Dendritic cell treated with granulocyte-macrophage colony-stimulating factor and Interleukin-4, amounts not matched to agents 40 ng/mL and 50 ng/mL, for 4 days (primary cell): ENCODE results near the gene PIF1.
A peak's percentile ranks its signal among the peaks of the same experiment; 100 is the strongest.

ENCODE experiments used
- H3K27ac Mint-ChIP-seq: one replicate; pipeline ENCODE4 v1.8.0; 2022; ENCODE audit warnings: mild to moderate bottlenecking, mixed read lengths
- H3K27me3 Mint-ChIP-seq: one replicate; pipeline ENCODE4 v1.8.0; 2022; ENCODE audit warnings: mild to moderate bottlenecking, mixed read lengths
- H3K36me3 Mint-ChIP-seq: one replicate; pipeline ENCODE4 v1.8.0; 2022; ENCODE audit warnings: low read depth, mixed read lengths
- H3K4me1 Mint-ChIP-seq: one replicate; pipeline ENCODE4 v1.8.0; 2022; ENCODE audit warnings: low read depth, mixed read lengths
- H3K4me3 Mint-ChIP-seq: one replicate; pipeline ENCODE4 v1.8.0; 2022; ENCODE audit warnings: mild to moderate bottlenecking, moderate library complexity, mixed read lengths
- H3K9me3 Mint-ChIP-seq: one replicate; pipeline ENCODE4 v1.8.0; 2022; ENCODE audit warnings: mixed read lengths
- intact Hi-C: fragments of 100-400 bp; cut with micrococcal nuclease; formaldehyde crosslinking; loops from one replicate; pipeline ENCODE4 v1.15.0; 2022

The PIF1 gene

DNA sequence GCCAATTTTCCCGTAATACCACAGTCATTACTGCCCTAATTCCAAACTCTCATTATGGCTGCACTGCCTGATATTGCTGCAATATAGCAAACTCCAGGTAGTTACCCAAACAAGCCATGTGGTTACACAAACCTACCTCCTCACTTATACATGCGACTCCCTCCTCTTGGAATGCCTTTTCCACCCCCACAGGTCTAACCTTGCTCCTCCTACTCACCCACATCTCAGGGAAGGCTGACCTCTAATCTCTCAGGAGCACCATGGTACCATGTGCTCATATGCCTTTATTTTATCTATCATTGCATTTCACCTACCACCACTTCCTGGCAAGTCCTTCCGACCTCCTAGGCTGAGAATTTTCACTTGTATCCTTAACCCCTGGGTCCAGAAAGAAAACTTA lies 53.0 kb downstream of the PIF1 start:
- Mint-ChIP-seq H3K4me1 (no peaks in the 10 kb centered on the region), H3K9me3 (no peaks in the 10 kb centered on the region), H3K4me3 (no peak overlapping the region), H3K27ac (no peak overlapping the region), H3K27me3 (peaks cover 60% of the 10 kb centered on the region), H3K36me3 (no peaks in the 10 kb centered on the region)
- intact Hi-C loops, result no loop called here

DNA sequence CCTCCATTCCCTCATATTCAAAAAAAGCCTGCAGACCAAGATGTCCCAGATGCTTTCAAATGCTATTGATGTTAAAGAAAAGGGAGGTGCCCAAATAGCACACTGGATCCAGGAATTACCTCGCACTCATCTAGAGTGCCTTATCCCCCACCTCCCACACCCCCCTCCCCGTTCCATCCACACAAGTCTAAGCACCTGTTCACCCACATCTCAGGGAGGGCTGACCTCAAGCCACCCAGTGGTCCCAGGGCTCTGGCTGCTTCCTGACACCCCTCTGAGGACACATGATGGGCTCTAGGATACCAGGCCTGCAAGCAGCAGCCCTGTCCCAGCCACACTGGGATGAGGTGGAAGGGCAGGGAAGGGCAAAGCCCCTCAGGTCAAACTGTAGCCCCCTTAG lies 54.8 kb downstream of the PIF1 start:
- intact Hi-C loops, result no loop called here
- no peaks in the 10 kb centered on the region for H3K9me3 Mint-ChIP-seq
- no peak overlapping the region for H3K27ac Mint-ChIP-seq
- H3K36me3 Mint-ChIP-seq, result no peaks in the 10 kb centered on the region
- H3K4me3 Mint-ChIP-seq, result no peak overlapping the region
- peaks cover 43% of the 10 kb centered on the region for H3K27me3 Mint-ChIP-seq
- H3K4me1 Mint-ChIP-seq, result no peaks in the 10 kb centered on the region

DNA sequence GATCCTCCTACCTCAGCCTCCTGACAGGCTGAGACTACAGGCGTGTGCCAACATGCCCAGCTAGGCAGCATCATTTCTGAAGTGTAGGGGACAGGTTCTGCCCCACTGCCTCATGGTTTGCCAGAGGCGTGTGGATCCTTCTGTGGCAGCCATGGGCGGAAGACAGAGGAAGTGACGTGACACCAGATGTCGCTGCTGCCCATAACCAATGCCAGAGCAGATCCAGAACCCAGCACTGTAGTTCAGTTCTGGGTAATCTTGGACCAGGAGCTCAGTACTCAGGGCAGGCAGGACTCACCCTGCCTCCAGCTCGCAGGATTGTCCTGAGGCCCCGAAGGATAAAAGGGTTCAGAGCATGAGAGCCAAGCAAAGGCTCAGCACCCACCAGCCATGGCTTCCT lies 58.2 kb downstream of the PIF1 start:
- no peaks in the 10 kb centered on the region for H3K36me3 Mint-ChIP-seq
- H3K9me3 Mint-ChIP-seq, result no peaks in the 10 kb centered on the region
- intact Hi-C loops, result no loop called here
- H3K4me3 Mint-ChIP-seq, result no peak overlapping the region
- H3K27ac Mint-ChIP-seq, result peak overlapping the region; percentile 30
- peaks cover 16% of the 10 kb centered on the region for H3K27me3 Mint-ChIP-seq
- no peaks in the 10 kb centered on the region for H3K4me1 Mint-ChIP-seq

DNA sequence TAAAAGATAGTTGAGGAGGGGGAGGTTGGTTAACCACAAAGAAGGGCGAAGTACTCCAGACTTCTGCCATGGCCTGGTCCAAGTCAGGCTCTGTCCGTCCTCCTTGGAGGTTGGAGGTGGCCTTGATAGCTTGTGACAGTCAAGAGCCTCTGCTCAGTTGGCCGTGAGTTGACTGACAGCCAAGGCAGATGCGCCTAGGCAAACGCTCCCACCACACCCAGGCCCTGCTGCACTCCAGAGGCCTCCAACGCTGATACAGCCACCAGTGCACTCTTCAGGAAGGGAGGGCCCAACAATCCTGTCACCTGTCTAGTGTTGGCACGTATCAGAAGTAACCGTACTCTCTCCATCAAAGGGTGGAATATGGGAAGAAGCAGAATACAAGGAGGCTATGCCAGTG lies 59.4 kb downstream of the PIF1 start:
- Mint-ChIP-seq H3K4me1 (no peaks in the 10 kb centered on the region), H3K4me3 (no peak overlapping the region), H3K9me3 (no peaks in the 10 kb centered on the region), H3K36me3 (no peaks in the 10 kb centered on the region), H3K27ac (no peak overlapping the region), H3K27me3 (peaks cover 9% of the 10 kb centered on the region)
- intact Hi-C loops, result no loop called here
